Measurements from ENCODE around the gene SSR4.

SSR4 gene

DNA sequence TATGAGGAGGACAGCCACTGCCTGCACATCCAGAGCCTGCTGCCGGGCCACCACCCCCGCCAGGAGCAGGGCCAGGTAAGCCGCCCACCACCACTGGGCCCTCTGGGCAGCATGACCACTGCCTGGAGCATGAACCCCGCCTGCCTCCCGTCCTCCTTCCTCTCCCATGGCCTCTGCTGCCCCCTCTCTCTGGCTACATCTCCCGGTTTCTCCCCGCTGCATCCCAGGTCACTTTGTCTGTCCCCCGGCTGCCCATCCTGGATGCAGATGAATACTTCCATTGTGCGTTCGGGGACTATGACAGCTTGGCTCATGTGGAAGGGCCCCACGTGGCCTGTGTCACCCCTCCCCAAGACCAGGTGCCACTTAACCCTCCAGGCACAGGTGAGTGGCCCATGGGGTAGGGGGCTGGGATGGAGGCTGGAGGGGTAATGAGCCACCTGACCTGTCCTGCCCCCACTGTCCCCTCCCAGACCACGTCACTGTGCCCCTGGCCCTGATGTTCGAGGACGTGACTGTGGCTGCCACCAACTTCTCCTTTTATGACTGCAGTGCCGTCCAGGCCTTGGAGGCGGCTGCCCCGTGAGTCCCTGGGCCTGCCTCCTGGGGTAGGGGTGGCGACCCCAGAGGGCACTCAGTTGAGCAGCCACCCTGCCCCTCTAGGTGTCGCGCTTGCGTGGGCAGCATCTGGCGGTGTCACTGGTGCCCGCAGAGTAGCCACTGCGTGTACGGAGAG is 24.4 kb upstream of the SSR4 start:
- H3K4me3 ChIP-seq (ENCODE audit: severe bottlenecking) = no peak overlapping the region
- no peaks in the 10 kb centered on the region for H3K36me3 ChIP-seq (ENCODE audit: low read depth)
- TF ChIP-seq, protein P1, sequence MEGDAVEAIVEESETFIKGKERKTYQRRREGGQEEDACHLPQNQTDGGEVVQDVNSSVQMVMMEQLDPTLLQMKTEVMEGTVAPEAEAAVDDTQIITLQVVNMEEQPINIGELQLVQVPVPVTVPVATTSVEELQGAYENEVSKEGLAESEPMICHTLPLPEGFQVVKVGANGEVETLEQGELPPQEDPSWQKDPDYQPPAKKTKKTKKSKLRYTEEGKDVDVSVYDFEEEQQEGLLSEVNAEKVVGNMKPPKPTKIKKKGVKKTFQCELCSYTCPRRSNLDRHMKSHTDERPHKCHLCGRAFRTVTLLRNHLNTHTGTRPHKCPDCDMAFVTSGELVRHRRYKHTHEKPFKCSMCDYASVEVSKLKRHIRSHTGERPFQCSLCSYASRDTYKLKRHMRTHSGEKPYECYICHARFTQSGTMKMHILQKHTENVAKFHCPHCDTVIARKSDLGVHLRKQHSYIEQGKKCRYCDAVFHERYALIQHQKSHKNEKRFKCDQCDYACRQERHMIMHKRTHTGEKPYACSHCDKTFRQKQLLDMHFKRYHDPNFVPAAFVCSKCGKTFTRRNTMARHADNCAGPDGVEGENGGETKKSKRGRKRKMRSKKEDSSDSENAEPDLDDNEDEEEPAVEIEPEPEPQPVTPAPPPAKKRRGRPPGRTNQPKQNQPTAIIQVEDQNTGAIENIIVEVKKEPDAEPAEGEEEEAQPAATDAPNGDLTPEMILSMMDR (IDR thresholded peaks at IDR 0.05; ENCODE audit: poor library complexity, severe bottlenecking) = no peak
- H3K9me3 ChIP-seq (ENCODE audit: severe bottlenecking) = no peaks in the 10 kb centered on the region
- H3K4me1 ChIP-seq (ENCODE audit: insufficient read depth, poor library complexity, severe bottlenecking) = no peaks in the 10 kb centered on the region
- no peak for ATAC-seq (ENCODE audit: low read depth)
- peak; percentile 33 for DNase-seq (ENCODE audit: low spot score)
- H3K27ac ChIP-seq (ENCODE audit: poor library complexity, severe bottlenecking) = no peak overlapping the region
- no peaks in the 10 kb centered on the region for H3K27me3 ChIP-seq (ENCODE audit: insufficient read depth, poor library complexity, severe bottlenecking)

DNA sequence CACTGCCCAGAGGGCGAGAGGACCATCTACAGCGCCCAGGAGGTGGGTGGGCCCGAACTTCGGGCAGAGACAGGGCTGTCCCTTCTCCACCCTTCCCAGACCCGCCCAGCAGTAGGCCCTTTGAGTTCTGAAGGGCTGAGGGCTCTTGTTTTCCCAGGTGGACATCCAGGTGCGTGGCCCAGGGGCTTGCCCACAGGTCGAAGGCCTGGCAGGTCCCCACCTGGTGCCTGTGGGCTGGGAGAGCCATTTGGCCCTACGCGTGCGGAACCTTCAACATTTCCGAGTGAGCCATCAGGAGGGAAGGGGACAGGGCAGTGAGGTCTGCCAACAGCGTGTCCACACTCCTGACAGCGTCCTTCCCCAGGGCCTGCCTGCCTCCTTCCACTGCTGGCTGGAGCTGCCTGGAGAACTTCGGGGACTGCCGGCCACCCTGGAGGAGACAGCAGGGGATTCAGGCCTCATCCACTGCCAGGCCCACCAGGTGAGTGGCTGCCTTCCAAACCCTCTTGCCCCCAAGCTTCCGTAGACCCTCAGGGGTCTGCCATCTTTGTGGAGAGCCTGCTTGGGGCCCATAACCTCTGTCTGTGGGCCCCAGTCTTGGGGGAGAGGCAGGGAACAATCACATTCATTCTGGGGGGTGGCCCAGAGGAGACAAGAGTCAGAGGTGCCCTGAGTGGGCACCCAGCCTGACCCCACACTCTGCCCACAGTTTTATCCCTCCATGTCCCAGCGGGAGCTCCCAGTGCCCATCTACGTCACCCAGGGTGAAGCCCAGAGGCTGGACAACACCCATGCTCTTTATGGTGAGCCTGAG is 23.7 kb upstream of the SSR4 start:
- DNase-seq (ENCODE audit: low spot score) = no peak
- TF ChIP-seq, protein P1 (IDR thresholded peaks at IDR 0.05; ENCODE audit: poor library complexity, severe bottlenecking) = no peak
- Histone ChIP-seq H3K27ac (ENCODE audit: poor library complexity, severe bottlenecking) (no peak overlapping the region), H3K36me3 (ENCODE audit: low read depth) (no peaks in the 10 kb centered on the region), H3K9me3 (ENCODE audit: severe bottlenecking) (no peaks in the 10 kb centered on the region), H3K4me1 (ENCODE audit: insufficient read depth, poor library complexity, severe bottlenecking) (no peaks in the 10 kb centered on the region), H3K27me3 (ENCODE audit: insufficient read depth, poor library complexity, severe bottlenecking) (no peaks in the 10 kb centered on the region), H3K4me3 (ENCODE audit: severe bottlenecking) (no peak overlapping the region)
- ATAC-seq (ENCODE audit: low read depth) = no peak

DNA sequence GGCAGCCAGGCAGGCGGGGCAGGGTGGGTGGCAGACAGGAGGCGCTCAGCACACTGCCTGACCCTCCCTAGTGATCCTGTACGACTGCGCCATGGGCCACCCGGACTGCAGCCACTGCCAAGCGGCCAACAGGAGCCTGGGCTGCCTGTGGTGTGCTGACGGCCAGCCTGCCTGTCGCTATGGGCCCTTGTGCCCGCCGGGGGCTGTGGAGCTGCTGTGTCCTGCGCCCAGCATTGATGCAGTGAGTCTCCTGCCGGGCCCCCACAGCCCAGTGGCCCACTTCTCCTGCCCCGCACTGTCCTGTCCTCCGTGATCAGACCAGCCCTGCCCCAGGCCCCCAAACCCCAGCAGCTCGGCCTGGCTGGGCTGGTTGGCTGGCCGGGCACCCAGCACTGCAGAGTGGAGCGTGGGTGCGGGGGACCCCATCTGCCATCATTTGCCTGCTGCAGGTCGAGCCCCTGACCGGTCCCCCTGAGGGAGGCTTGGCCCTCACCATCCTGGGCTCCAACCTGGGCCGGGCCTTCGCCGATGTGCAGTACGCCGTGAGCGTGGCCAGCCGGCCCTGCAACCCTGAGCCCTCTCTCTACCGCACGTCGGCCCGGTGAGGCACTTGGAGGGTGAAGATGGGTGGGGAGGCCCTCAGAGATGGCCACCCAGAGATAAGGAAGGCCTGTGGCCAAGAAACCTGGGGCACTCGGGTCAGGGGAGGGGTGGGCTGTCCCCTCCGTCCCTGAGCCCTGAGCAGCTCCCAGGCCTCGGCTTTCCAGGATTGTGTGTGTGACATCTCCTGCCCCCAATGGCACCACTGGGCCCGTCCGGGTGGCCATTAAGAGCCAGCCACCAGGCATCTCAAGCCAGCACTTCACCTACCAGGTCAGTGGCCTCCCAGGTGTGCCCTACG is 22.8 kb upstream of the SSR4 start:
- DNase-seq (ENCODE audit: low spot score) (peak; percentile 40), ATAC-seq (ENCODE audit: low read depth) (no peak)
- TF ChIP-seq, protein P1 (IDR thresholded peaks at IDR 0.05; ENCODE audit: poor library complexity, severe bottlenecking) = no peak
- Histone ChIP-seq H3K4me3 (ENCODE audit: severe bottlenecking) (no peak overlapping the region), H3K27ac (ENCODE audit: poor library complexity, severe bottlenecking) (no peak overlapping the region), H3K4me1 (ENCODE audit: insufficient read depth, poor library complexity, severe bottlenecking) (no peaks in the 10 kb centered on the region), H3K9me3 (ENCODE audit: severe bottlenecking) (no peaks in the 10 kb centered on the region), H3K27me3 (ENCODE audit: insufficient read depth, poor library complexity, severe bottlenecking) (no peaks in the 10 kb centered on the region), H3K36me3 (ENCODE audit: low read depth) (no peaks in the 10 kb centered on the region)

DNA sequence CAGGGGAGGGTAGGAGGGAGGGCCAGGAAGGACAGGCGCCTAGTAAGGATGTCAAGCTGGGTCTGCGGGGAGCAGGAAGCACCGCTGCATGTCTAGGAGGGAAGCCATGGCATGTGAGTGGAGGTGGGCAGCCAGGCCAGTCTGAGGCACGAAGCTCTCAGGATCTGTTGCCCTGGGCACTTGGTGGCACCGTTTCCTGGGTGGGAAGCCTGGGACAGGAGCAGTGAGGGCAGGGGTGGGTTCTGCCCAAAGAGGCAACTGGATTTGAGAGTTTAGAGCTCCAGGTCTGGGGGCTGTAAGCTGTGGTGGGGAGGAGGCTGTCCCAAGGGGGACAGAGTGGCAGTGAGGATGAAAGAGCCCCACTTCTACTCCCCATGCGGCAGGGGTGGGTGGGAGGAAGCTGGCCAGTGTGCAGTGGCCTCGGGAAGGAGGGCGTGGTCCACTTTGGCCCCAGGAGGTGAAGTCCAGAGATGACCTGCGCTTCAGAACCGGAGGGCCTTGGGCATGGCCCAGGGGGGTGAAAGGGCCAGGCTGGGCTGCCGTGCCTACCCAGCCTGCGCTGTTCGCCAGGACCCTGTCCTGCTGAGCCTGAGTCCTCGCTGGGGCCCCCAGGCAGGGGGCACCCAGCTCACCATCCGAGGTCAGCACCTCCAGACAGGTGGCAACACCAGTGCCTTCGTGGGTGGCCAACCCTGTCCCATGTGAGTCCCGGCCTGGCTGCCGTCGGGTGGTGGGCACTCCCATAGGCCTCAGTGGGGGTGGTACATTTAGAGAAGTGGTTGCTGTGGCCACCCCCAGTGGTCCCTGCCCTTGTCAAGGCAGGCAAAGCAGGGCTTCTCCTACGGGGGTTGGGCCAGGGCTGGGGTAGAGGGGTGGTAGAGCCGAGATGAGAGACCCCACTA is 21.9 kb upstream of the SSR4 start:
- Histone ChIP-seq H3K4me1 (ENCODE audit: insufficient read depth, poor library complexity, severe bottlenecking) (no peaks in the 10 kb centered on the region), H3K36me3 (ENCODE audit: low read depth) (no peaks in the 10 kb centered on the region), H3K4me3 (ENCODE audit: severe bottlenecking) (no peak overlapping the region), H3K27me3 (ENCODE audit: insufficient read depth, poor library complexity, severe bottlenecking) (no peaks in the 10 kb centered on the region), H3K27ac (ENCODE audit: poor library complexity, severe bottlenecking) (no peak overlapping the region), H3K9me3 (ENCODE audit: severe bottlenecking) (no peaks in the 10 kb centered on the region)
- ATAC-seq (ENCODE audit: low read depth) = no peak
- TF ChIP-seq, protein P1 (IDR thresholded peaks at IDR 0.05; ENCODE audit: poor library complexity, severe bottlenecking) = no peak
- DNase-seq (ENCODE audit: low spot score) = no peak

Data from RWPE2 (cell line).